Fibroblast of the aortic adventitia (primary cell): Measurements from ENCODE around the gene TCEAL3. TPM values are rescaled to one million over a fixed set of nuclear protein-coding genes. Genes with fewer than 3 reads are reported as not detected.
"Not testable (repeated sequence)": the region's sequence is repeated elsewhere in the genome, so short reads cannot be mapped to it uniquely, and the experiment has no call there.

Source experiments
- DNase-seq: peaks from one replicate; pipeline ENCODE4 v3.0.0-alpha.2; 2010; ENCODE audit warnings: low read depth
- H3K4me3 ChIP-seq: 2 replicates; pipeline ENCODE4 v1.5.1; 2011; ENCODE audit warnings: low read depth, mild to moderate bottlenecking, control low read depth, low read length, moderate library complexity
- CTCF ChIP-seq: IDR thresholded peaks from 2 replicates; pipeline ENCODE4 v1.5.1; 2011; ENCODE audit warnings: mild to moderate bottlenecking, low read length, control low read depth, inconsistent platforms; ENCODE audit not compliant: insufficient read depth
- total RNA-seq: library from RNA; depleted of rRNA; stranded (reverse); fragments of >200 nt; gene quantifications from 2 replicates; pipeline ENCODE4 v1.2.3, GENCODE V29; 2012; ENCODE audit warnings: low replicate concordance

The TCEAL3 gene
- total RNA-seq, 1 donor = 13.2 TPM

GRCh38 chrX:103571726-103572125 is 36.0 kb upstream of the TCEAL3 start:
- H3K4me3 ChIP-seq = no peak overlapping the region
- no peak for DNase-seq
- TF ChIP-seq CTCF = no peak

DNA sequence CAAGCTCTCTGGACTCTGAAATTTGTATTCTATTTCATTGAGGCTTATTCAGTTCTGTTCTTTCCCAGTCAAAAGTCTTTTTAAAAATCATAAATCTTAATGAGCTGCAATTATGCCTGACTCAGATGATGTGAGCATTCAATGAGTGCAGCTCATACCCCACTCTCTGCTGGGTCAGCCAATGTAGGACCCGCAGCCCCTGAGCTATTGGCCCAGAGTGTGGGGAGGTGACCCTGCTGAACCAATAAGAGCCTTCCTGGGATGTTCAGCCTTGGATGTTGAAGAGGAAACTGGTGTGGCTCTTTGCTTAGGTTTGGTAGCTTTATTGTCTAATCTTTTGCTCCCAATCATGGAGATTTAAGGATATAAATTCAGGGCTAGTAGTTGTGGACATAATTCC is 34.6 kb upstream of the TCEAL3 start:
- H3K4me3 ChIP-seq = no peak overlapping the region
- no peak for DNase-seq
- no peak for TF ChIP-seq CTCF

DNA sequence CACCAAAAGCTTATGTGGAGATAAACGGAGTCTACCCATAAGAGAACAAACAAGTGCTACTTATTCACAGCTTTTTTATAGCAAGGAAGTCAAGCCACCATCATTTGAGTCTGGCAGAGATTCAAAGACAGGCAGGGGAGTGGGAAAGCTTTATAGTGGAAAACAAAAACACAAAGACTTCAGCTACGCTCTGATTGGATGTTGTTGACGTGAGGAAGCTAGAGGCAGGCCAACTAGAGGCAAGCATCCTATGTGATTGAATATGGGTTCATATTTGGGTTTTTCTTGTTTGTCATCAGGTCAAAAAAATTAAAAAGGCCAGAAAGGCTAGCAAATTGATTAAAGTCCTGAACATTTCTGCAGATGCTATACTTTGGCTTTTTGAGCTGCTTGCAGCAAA is 23.2 kb upstream of the TCEAL3 start:
- no peak overlapping the region for H3K4me3 ChIP-seq
- no peak for TF ChIP-seq CTCF
- DNase-seq = no peak

DNA sequence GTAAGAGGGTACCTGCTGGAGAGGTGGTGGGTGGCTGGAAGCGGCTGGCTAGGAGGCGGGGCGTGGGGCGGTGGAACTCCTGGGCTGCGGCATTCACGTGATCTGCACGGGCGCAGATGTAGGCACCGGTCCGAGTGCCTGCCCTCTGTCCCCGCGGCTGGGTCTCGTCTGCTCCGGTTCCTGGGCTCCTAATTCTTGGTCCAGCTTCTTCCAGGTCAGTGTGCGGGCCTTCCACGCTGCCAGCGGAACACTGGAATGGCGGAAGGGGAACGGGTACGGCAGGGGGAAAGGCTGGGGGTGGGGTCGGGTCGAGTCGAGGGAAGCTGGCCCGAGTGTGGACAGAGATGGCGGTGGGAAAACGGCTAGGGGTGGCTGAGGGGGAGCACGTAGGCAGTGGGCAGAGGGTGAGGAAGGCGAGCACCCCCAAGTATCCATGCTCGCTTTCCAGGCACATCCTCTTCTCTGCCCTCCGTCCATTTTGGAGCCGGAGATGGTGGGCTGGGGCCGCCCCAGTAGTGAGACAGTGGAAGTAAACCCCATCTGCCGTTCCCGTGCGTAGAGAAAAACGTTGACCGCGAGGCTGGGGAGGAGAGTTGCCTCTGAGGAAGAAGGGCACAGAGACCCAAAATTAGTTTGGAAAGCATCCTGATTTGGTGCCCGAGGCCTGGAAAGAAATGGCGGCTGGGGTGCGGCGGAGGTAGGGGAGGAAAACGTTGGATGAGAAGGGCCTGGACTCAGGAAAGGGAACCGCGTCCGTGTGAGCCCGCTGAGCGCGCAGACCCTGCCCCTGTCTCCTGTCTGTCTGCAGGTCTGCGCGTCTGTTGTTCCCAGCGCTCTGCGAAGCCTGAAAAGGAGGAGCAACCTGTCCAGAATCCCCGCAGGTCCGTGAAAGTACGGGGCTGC is 22.1 kb upstream of the TCEAL3 start, which contains the start of gene TCEAL4:
TSS of gene TCEAL4 (plus strand) at position 105 of the 903 bp plus-strand sequence. CDS start 1,161 bp downstream, outside the sequence.
- no peak for TF ChIP-seq CTCF
- H3K4me3 ChIP-seq = peak within 1 kb of the TSS; percentile 77
- DNase-seq = peak; percentile 21

DNA sequence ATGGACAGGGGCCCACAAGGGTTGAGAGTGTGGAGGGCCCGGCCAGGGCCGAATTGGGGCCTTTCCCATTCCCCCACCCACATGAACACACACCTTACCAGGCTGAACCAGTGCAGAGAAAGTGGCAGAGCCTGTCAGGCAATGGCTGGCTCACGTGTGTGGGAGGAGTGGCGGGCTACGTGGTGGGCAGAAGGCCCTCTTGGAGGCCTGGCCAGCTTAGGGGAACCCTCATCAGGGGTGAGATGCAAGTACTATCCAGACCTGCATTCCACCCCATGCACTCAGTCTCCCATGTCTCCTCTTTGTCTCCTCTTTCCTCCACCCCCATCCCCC is 21.5 kb upstream of the TCEAL3 start:
- H3K4me3 ChIP-seq = peak overlapping the region; percentile 77
- peak; percentile 10 for DNase-seq
- no peak for TF ChIP-seq CTCF

DNA sequence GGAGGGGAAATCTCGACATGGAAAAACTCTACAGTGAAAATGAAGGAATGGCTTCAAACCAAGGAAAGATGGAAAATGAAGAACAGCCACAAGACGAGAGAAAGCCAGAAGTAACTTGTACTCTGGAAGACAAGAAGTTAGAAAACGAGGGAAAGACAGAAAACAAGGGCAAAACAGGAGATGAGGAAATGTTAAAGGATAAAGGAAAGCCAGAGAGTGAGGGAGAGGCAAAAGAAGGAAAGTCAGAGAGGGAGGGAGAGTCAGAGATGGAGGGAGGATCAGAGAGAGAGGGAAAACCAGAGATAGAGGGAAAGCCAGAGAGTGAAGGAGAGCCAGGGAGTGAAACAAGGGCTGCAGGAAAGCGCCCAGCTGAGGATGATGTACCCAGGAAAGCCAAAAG is 21.1 kb upstream of the TCEAL3 start:
- no peak for DNase-seq
- no peak for TF ChIP-seq CTCF

GRCh38 chrX:103592295-103592694 is 15.5 kb upstream of the TCEAL3 start:
- not testable (repeated sequence) for DNase-seq, H3K4me3 ChIP-seq

More for the DNA sequence above, 21.1 kb upstream of the TCEAL3 start:
- H3K4me3 ChIP-seq = peak overlapping the region; percentile 77

GRCh38 chrX:103595202-103595601 is 12.6 kb upstream of the TCEAL3 start:
- not testable (repeated sequence) for H3K4me3 ChIP-seq, DNase-seq
